ENCODE data around the gene CHD9.
"Not testable (repeated sequence)": the region's sequence is repeated elsewhere in the genome, so short reads cannot be mapped to it uniquely, and the experiment has no call there.

CHD9 gene

GRCh38 chr16:53047515-53047914, 7.3 kb upstream of the CHD9 start:
- DNase-seq: not testable (repeated sequence)

GRCh38 chr16:53048139-53048915, 6.5 kb upstream of the CHD9 start:
- DNase-seq: no peak

GRCh38 chr16:53051255-53051654, 3.5 kb upstream of the CHD9 start:
- not testable (repeated sequence) for DNase-seq

- DNase-seq: no peak
Measured at GRCh38 chr16:53052519-53053501, 2.0 kb upstream of the CHD9 start, which contains the start of gene CHD9NB. TSS of gene CHD9NB (minus strand) at chr16:53052897. CDS start at chr16:53044158, 8,739 bp downstream.

GRCh38 chr16:53053967-53054669, 673 bp upstream of the CHD9 start:
- DNase-seq: peak; percentile 78

GRCh38 chr16:53055541-53056391, 975 bp downstream of the CHD9 start:
- DNase-seq: peak; percentile 58

DNA sequence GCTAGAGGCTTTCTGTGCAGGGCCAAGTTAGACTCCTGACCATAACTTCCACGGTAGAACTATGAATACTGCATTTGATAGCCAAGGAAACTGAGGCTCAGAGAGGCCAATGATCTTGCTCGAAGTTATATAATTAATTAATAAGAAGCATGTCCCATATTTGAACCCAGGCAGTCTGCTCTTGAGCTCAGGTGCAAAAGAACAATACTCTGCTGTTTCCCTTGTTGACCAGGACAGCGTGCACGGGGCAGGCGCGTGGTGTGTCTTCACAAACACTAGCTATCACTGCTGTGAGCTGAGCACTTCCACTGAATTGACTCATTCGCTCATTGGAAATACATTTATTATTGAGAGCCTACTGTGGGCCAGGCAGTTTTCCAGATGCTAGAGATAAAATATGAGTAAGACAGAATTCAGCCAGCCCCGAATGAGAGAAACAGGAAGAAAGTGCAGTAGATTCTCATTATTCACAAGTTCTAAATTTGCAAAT, 1.6 kb downstream of the CHD9 start:
- no peak for DNase-seq

- no peak for DNase-seq
Measured at GRCh38 chr16:53057658-53058057, 2.9 kb downstream of the CHD9 start.

DNA sequence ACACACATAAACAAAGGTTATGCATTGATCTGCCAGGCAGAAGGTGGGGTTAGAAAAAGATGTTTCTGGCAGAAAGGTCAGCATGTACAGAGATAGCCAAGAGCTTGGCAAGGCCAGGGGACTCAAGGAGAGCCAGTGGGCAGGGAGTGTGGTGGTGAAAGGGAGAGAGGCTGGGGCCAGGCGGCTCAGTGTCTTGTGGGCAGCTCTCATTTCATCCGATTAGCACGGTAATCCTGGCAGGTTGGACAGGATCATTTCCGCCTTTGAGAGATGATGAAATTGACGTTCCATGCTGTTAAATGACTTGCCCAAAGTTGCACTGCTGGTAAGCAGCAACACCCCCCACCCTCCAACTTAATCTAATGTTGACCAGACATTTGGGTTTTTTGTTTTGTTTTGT, 3.6 kb downstream of the CHD9 start:
- no peak for DNase-seq

GRCh38 chr16:53058882-53059281, 4.1 kb downstream of the CHD9 start:
- no peak for DNase-seq

DNA sequence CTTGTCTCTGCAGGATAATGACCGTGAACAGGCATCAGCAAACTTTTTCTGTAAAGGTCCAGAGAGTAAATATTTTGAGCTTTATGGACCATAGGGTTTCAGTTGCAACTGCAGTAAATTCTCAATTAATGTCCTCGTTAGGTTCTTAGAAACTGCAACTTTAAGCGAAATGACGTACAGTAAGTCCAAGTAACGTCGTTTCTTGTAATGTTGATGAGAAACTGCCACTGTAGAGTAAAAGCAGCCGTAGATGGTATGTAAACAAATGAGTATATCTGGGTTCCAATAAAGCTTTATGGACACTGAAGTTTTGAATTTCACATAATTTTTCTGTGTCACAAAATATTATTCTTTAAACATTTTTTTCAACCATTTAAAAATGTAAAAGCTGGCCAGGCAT, 4.9 kb downstream of the CHD9 start:
- no peak for DNase-seq

DNA sequence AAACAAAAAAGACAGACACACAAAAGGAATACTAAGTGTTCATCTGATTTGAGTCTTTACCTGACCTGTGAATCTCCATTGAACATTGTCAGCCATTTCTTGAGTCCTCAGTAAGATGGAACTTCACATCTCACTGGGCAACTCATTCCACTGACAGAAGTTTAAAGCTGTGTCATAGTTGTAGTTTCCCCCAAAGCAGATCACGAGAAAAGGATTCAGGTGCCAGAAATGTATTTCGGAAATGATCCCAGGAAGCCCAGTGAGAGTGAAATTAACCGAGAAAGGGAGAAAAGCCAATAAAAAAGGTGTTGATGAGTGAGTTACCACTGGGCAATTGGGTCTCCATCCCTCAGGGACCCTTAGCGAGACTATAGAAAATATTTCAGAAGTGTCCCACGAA, 6.5 kb downstream of the CHD9 start:
- no peak for DNase-seq

- DNase-seq: no peak
Measured at GRCh38 chr16:53061701-53062159, 6.9 kb downstream of the CHD9 start.

DNA sequence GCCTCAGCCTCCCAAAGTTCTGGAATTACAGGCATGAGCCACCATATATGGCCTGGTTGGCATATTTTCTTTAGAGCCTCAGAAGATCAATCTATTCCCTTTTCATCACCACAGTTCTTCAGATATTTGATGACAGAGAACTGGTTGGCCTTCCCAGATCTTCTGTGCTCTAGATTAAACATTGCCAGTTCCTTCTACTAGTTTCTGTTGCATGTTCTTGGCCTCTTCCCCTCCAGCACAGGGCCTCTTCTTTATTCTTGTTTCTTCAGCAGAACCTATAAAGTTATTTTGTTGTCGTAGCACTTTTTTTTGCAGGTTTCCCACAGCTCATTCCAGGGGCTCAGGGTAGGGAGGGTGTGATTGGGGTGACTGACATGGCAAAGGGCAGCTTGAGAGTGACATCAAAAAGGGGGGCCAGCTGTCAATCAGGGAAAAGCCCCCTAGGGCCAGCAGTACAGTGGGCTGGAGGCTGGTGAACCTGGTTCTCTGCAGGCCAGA, 9.3 kb downstream of the CHD9 start:
- no peak for DNase-seq

GRCh38 chr16:53065461-53066061, 10.8 kb downstream of the CHD9 start:
- no peak for DNase-seq

DNA sequence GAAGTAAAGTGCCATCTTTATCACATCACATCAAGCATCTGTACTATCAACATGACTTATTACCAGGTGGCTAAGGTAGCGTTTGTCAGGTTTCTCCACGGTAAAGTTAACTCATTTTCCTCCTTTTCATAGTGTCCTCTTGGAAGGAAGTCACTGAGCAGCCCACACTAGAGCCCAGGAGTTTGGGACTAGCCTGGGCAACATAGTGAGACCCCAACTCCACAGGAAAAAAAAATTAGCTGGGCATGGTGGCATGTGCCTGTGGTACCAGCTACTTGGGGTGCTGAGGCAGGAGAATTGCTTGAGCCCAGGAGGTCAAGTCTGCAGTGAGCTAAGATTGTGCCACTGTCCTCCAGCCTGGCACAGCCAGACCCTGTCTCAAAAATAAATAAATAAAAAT, 12.9 kb downstream of the CHD9 start:
- no peak for DNase-seq

DNA sequence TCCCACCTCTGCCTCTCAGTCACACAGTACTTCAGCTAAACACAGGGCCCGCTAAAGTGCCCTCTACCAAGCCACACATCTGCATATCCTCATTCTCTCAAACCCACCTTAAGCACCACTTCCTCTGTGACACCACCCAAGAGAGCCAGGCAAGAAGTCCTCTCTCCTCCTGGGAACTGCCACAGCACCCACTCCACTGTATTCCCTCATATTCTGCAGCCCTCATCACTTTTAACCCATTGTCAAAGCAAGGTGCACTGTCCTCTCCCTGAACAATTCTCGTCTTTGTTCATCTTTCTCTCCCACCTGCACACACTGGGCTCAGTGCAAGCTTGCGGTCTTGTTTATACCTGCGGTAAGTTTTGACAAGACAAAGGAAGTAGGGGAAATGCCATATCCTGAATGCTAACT, 13.6 kb downstream of the CHD9 start:
- DNase-seq: no peak

GRCh38 chr16:53069772-53070171, 15.0 kb downstream of the CHD9 start:
- DNase-seq: no peak

- peak; percentile 95 for DNase-seq
Measured at GRCh38 chr16:53071748-53072301, 17.0 kb downstream of the CHD9 start.

GRCh38 chr16:53073022-53073421, 18.2 kb downstream of the CHD9 start:
- DNase-seq: no peak

GRCh38 chr16:53074296-53074695, 19.5 kb downstream of the CHD9 start:
- not testable (repeated sequence) for DNase-seq

Measured in femur (tissue), 1 donor.